GM19238 (cell line): ENCODE measurements around the gene CITED4.

Experiments used
- DNase-seq: peaks from one replicate; pipeline ENCODE4 v3.0.0; 2011; ENCODE audit warnings: low spot score; ENCODE audit not compliant: insufficient read length

Gene CITED4

GRCh38 chr1:40834968-40835545 is 27.1 kb downstream of the CITED4 start:
- DNase-seq: no peak

GRCh38 chr1:40833979-40834378 is 28.2 kb downstream of the CITED4 start:
- no peak for DNase-seq

GRCh38 chr1:40831001-40831732 is 31.0 kb downstream of the CITED4 start:
- DNase-seq: no peak

- DNase-seq: no peak
Observed at GRCh38 chr1:40830419-40830943, 31.7 kb downstream of the CITED4 start.

GRCh38 chr1:40829631-40830245 is 32.4 kb downstream of the CITED4 start:
- no peak for DNase-seq

- DNase-seq: no peak
Observed at GRCh38 chr1:40825996-40826395, 36.2 kb downstream of the CITED4 start.

GRCh38 chr1:40825435-40825788 is 36.8 kb downstream of the CITED4 start:
- peak; percentile 47 for DNase-seq

GRCh38 chr1:40824591-40825434 is 37.4 kb downstream of the CITED4 start:
- DNase-seq: no peak

- no peak for DNase-seq
Observed at GRCh38 chr1:40823983-40824382, 38.2 kb downstream of the CITED4 start.

- DNase-seq: no peak
Observed at GRCh38 chr1:40823345-40823744, 38.8 kb downstream of the CITED4 start.

- no peak for DNase-seq
Observed at GRCh38 chr1:40822890-40823289, 39.3 kb downstream of the CITED4 start.

- no peak for DNase-seq
Observed at GRCh38 chr1:40820911-40821693, 41.1 kb downstream of the CITED4 start.

- no peak for DNase-seq
Observed at GRCh38 chr1:40820251-40820797, 41.8 kb downstream of the CITED4 start.

GRCh38 chr1:40819101-40819500 is 43.1 kb downstream of the CITED4 start:
- DNase-seq: no peak

GRCh38 chr1:40818264-40818961 is 43.8 kb downstream of the CITED4 start:
- DNase-seq: peak; percentile 72

- no peak for DNase-seq
Observed at GRCh38 chr1:40817791-40818263, 44.3 kb downstream of the CITED4 start.

- DNase-seq: no peak
Observed at GRCh38 chr1:40815420-40815819, 46.7 kb downstream of the CITED4 start.
